Cerebellar cortex (tissue), 1 donor: ENCODE results near the gene TEDDM1.
A peak's percentile ranks its signal among the peaks of the same experiment; 100 is the strongest.

Experiments used
- DNase-seq: peaks from one replicate; pipeline ENCODE4 v3.0.0-alpha.2; 2015; ENCODE audit warnings: low spot score

Gene TEDDM1

GRCh38 chr1:182406012-182406411 lies 5.5 kb upstream of the TEDDM1 start:
- DNase-seq = no peak

GRCh38 chr1:182405578-182405977 lies 5.1 kb upstream of the TEDDM1 start:
- DNase-seq = no peak

GRCh38 chr1:182404781-182405180 lies 4.3 kb upstream of the TEDDM1 start:
- DNase-seq = no peak

GRCh38 chr1:182397653-182398393 lies 2.6 kb downstream of the TEDDM1 start:
- DNase-seq = no peak

- DNase-seq = no peak
Observed at GRCh38 chr1:182395906-182396305, 4.6 kb downstream of the TEDDM1 start.

GRCh38 chr1:182394055-182394775 lies 6.3 kb downstream of the TEDDM1 start:
- DNase-seq = no peak

- no peak for DNase-seq
Observed at GRCh38 chr1:182392050-182393028, 8.1 kb downstream of the TEDDM1 start.

- peak; percentile 85 for DNase-seq
Observed at GRCh38 chr1:182391362-182392049, 9.0 kb downstream of the TEDDM1 start, which contains the start of gene GLUL. Gene GLUL (minus strand): TSS chr1:182391790. CDS start chr1:182388737, 3,053 bp downstream.

GRCh38 chr1:182391028-182391361 lies 9.5 kb downstream of the TEDDM1 start:
- no peak for DNase-seq

GRCh38 chr1:182389619-182390047 lies 10.8 kb downstream of the TEDDM1 start:
- DNase-seq = no peak

GRCh38 chr1:182388392-182389134 lies 11.9 kb downstream of the TEDDM1 start:
- no peak for DNase-seq

- DNase-seq = no peak
Observed at GRCh38 chr1:182387566-182387965, 12.9 kb downstream of the TEDDM1 start.

- DNase-seq = no peak
Observed at GRCh38 chr1:182386980-182387379, 13.5 kb downstream of the TEDDM1 start.

- no peak for DNase-seq
Observed at GRCh38 chr1:182385885-182386853, 14.3 kb downstream of the TEDDM1 start.

- DNase-seq = no peak
Observed at GRCh38 chr1:182384387-182384960, 16.0 kb downstream of the TEDDM1 start.

- no peak for DNase-seq
Observed at GRCh38 chr1:182383934-182384333, 16.5 kb downstream of the TEDDM1 start.

GRCh38 chr1:182383037-182383661 lies 17.3 kb downstream of the TEDDM1 start:
- no peak for DNase-seq

GRCh38 chr1:182381962-182382819 lies 18.3 kb downstream of the TEDDM1 start:
- no peak for DNase-seq
